Heart right ventricle (tissue), 16 donors: ENCODE data around the gene SFMBT2. TPM values are rescaled to one million over a fixed set of nuclear protein-coding genes. Genes with fewer than 3 reads are reported as not detected.

Experiments used
- ATAC-seq, 8 donors: fragments of 200-7000 bp; cut with Tn5 transposase; one replicate each; pipeline ENCODE4 v1.9.1; 2020; ENCODE audit warnings: mild to moderate bottlenecking in 8 of 8, moderate library complexity in 8 of 8, moderate number of reproducible peaks in 1 of 8
- DNase-seq, 2 donors: peaks; one replicate each; pipeline ENCODE4 v3.0.0-alpha.2; 2020
- H3K27ac ChIP-seq, 10 donors: fragments of 200-600 bp; sonication (generic) in 2 of 10; one replicate each; pipeline versions ENCODE4 v1.5.0 to v1.8.0; 2020 to 2022; ENCODE audit warnings: mild to moderate bottlenecking in 3 of 10
- H3K27me3 ChIP-seq, 7 donors: fragments of 200-600 bp; one replicate each; pipeline ENCODE4 v1.8.0; 2021 to 2022; ENCODE audit warnings: mild to moderate bottlenecking in 2 of 7
- H3K36me3 ChIP-seq, 9 donors: fragments of 200-600 bp; sonication (generic) in 1 of 9; one replicate each; pipeline versions ENCODE4 v1.5.0 to v1.8.0; 2020 to 2022; ENCODE audit warnings: mild to moderate bottlenecking in 2 of 9
- H3K4me1 ChIP-seq, 9 donors: fragments of 200-600 bp; sonication (generic) in 1 of 9; one replicate each; pipeline versions ENCODE4 v1.5.0 to v1.8.0; 2020 to 2022; ENCODE audit warnings: mild to moderate bottlenecking in 4 of 9
- H3K4me3 ChIP-seq, 10 donors: fragments of 200-600 bp; sonication (generic) in 2 of 10; one replicate each; pipeline versions ENCODE4 v1.5.0 to v1.8.0; 2020 to 2022; ENCODE audit warnings: mild to moderate bottlenecking in 7 of 10, moderate library complexity in 2 of 10
- H3K9me3 ChIP-seq, 11 donors: fragments of 200-600 bp in 10 of 11; sonication (generic) in 2 of 11; one replicate each; pipeline versions ENCODE4 v1.5.0 to v1.8.0; 2013 to 2022; ENCODE audit warnings: mild to moderate bottlenecking in 2 of 11, control low read depth in 1 of 11, moderate library complexity in 1 of 11
- CTCF ChIP-seq, 9 donors: fragments of 200-600 bp; sonication (generic) in 2 of 9; IDR thresholded peaks; one replicate each; pipeline versions ENCODE4 v1.5.0 to v1.8.0; 2021 to 2022; ENCODE audit warnings: antibody characterized with exemption in 9 of 9, mild to moderate bottlenecking in 5 of 9, moderate library complexity in 1 of 9
- WGBS, 2 donors: extraction: QIAGEN DNeasy Blood & Tissue Kit; methylation state at CpG; one replicate each; pipeline ENCODE4 v1.1.7; 2013; ENCODE audit warnings: inconsistent platforms in 1 of 2; 5-methylcytosine and 5-hydroxymethylcytosine counted together
- intact Hi-C, 10 donors: fragments of 100-400 bp; cut with DNase I; formaldehyde crosslinking; loops; one replicate each; pipeline versions ENCODE4 v1.11.1 to v1.14.2; 2022
- polyA plus RNA-seq, 2 donors: library from polyadenylated mRNA; stranded (reverse); fragments of 200-250 nt; gene quantifications; one replicate each; pipeline ENCODE4 v1.2.3, GENCODE V29; 2013
- total RNA-seq, 10 donors: library from RNA; stranded (reverse); fragmentation: NEBNext Ultra II Directional in 3 of 10; extraction: Animal tissue kit (Norgen Biotek cat#: 25700) in 3 of 10; gene quantifications; one replicate each; pipeline versions ENCODE4 v1.2.1 to v1.2.4, GENCODE V29; 2021 to 2023
- donor health status: Arrhythmogenic right ventricular cardiomyopathy.
- donor health status: ischemic (EF 13 %, LVEDD 7.1; RV severe dilation, severe dysfunction).
- donor health status: healthy with polysubstance abuse.
- donor health status: DM: no; HTN: yes; CAD: no.
- donor health status: DM: no; HTN: no; CAD: no.
- donor health status: ischemic (EF 25% LVEDD 6.9; RV normal size, moderate dysfunction).
- donor health status: ischemic (EF 25% LVEDD 5.7; RV mildly dilated, moderate dysfunction).
- donor health status: healthy.
- donor health status: DM: yes; HTN: yes; CAD: no.
- donor health status: Ischemic cardiomyopathy.
- donor health status: ischemic (EF 35%, LVEDD 5.7; RV mildly dilated, moderate dysfunction).
- donor health status: nonischemic (EF 11% LVEDD 7.7; RV severe dilation, severe dysfunction).
- donor health status: DM: yes; HTN: yes; CAD: no.
- donor health status: PGD.
- donor health status: ischemic (EF 29% LVEDD 5.4; RV normal size, mild dysfunction).
- donor health status: nonischemic (EF 23%, LVEDD 6.1; RV moderate dilation, normal function).

The SFMBT2 gene
- total and polyA plus RNA-seq, 12 donors: 4.1 to 14.2 (median 10.0) TPM

DNA sequence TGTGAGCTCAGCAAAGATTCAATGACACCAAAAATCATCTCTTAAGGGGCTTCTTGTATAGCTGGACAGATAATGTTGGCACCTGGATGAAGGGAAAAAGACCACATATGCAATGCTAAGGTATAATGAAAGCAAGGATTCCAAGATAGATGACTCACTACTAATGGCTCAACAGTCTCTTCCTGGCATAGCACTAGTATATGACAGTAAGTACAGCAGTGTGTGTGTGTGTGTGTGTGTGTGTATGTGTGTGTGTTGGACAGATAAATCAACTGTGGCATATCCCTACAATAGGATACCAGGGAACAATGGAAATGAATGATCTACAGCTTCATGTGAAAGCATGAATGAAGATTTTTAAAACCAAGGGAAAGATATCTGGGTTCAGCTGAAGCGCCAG lies 257.1 kb downstream of the SFMBT2 start:
- H3K27ac ChIP-seq: no peak overlapping the region
- DNase-seq: no peak
- intact Hi-C loops: no loop called here
- no peak overlapping the region for H3K4me3 ChIP-seq
- ATAC-seq: no peak
- peaks cover 0 to 14% (median 0%) of the 10 kb centered on the region in 9 donors for H3K4me1 ChIP-seq
- H3K36me3 ChIP-seq: peaks cover 0 to 7% (median 0%) of the 10 kb centered on the region in 9 donors
- peaks cover 0 to 8% (median under 1%) of the 10 kb centered on the region in 7 donors for H3K27me3 ChIP-seq
- no peaks in the 10 kb centered on the region for H3K9me3 ChIP-seq
- no peak for TF ChIP-seq CTCF (IDR thresholded peaks at IDR 0.05)
- 94 to 96% methylated on average over 1 of the region's 1 CpG for WGBS, 2 donors

DNA sequence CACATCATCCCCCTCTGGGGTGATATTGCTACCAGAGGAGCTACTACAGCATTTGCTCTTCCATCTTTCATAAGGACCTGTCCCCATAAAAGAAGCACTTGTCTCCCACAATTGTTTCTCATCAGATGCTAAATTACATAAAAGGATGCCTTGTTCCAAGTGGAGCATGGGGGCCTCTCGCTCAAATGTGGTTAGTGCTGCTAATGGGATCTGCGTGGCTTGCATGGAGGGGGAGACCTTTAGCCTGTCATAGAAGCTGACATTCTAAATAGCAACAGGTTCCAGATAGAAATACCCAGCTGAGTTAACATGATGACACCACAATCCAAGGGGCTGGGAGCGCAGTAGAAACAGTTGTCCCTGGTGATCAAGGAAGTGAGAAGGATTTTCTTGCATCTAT lies 257.9 kb downstream of the SFMBT2 start:
- Histone ChIP-seq H3K9me3 (no peaks in the 10 kb centered on the region), H3K27me3 (peaks cover 0 to 15% (median 7%) of the 10 kb centered on the region in 7 donors), H3K36me3 (peaks cover 0 to 3% (median 0%) of the 10 kb centered on the region in 9 donors), H3K4me3 (no peak overlapping the region), H3K4me1 (peaks cover 0 to 14% (median 0%) of the 10 kb centered on the region in 9 donors), H3K27ac (no peak overlapping the region)
- no peak for TF ChIP-seq CTCF (IDR thresholded peaks at IDR 0.05)
- DNase-seq (no peak), ATAC-seq (no peak)
- WGBS, 2 donors: 91 to 96% methylated on average over 3 of the region's 3 CpGs
- intact Hi-C loops: no loop called here

GRCh38 chr10:7152341-7152740 lies 258.5 kb downstream of the SFMBT2 start:
- 70 to 73% methylated on average over 2 of the region's 2 CpGs for WGBS, 2 donors
- no peak for TF ChIP-seq CTCF (IDR thresholded peaks at IDR 0.05)
- Histone ChIP-seq H3K9me3 (no peaks in the 10 kb centered on the region), H3K27ac (no peak overlapping the region), H3K4me3 (no peak overlapping the region), H3K36me3 (no peaks in the 10 kb centered on the region), H3K4me1 (peaks cover 0 to 10% (median 0%) of the 10 kb centered on the region in 9 donors), H3K27me3 (peaks cover 0 to 17% (median 9%) of the 10 kb centered on the region in 7 donors)
- DNase-seq (no peak), ATAC-seq (no peak)
- intact Hi-C loops: no loop called here

DNA sequence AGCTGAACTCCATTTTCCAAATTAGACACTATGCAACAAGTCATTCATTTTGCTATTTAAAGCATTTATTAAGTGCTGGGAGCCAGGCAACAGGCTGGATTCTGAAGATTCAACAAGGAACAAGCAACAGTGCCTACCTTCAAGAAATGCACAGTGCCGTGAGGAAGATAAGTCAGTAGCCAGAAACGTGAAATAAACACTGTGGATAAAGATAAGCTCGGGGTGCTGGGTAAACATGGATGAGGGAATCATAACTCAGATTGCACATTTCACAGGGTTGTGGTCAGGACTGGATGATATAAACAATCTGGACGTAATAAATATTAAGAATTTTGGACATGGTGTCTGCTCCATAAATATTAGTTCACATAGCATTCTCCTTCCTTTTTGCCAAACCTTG lies 259.3 kb downstream of the SFMBT2 start:
- Histone ChIP-seq H3K9me3 (no peaks in the 10 kb centered on the region), H3K36me3 (no peaks in the 10 kb centered on the region), H3K27me3 (peaks cover 0 to 25% (median 15%) of the 10 kb centered on the region in 7 donors), H3K4me1 (peaks cover 0 to 2% (median 0%) of the 10 kb centered on the region in 9 donors), H3K4me3 (no peak overlapping the region), H3K27ac (no peak overlapping the region)
- WGBS, 2 donors: 41 to 43% methylated on average over 4 of the region's 4 CpGs
- no peak for DNase-seq
- intact Hi-C loops: no loop called here
- ATAC-seq: no peak
- no peak for TF ChIP-seq CTCF (IDR thresholded peaks at IDR 0.05)
